Measurements from ENCODE around the gene INPP5D.

The INPP5D gene

GRCh38 chr2:233117351-233117750 is 57.2 kb downstream of the INPP5D start:
- in situ Hi-C loops (cut with MboI; ENCODE audit: low sequenced_read_pairs, unreplicated experiment): no loop called here
- no peak for DNase-seq (ENCODE audit: low spot score)

GRCh38 chr2:233117811-233118647 is 57.9 kb downstream of the INPP5D start:
- in situ Hi-C loops (cut with MboI; ENCODE audit: low sequenced_read_pairs, unreplicated experiment): no loop called here
- TF ChIP-seq CTCF (IDR thresholded peaks at IDR 0.05; ENCODE audit: borderline replicate concordance, control extremely low read depth, extremely low read depth, insufficient read depth, missing control alignments): no peak
- DNase-seq (ENCODE audit: low spot score): no peak

More at GRCh38 chr2:233117351-233117750, 57.2 kb downstream of the INPP5D start:
- TF ChIP-seq CTCF (IDR thresholded peaks at IDR 0.05; ENCODE audit: borderline replicate concordance, control extremely low read depth, extremely low read depth, insufficient read depth, missing control alignments): no peak

GRCh38 chr2:233118648-233119000 is 58.5 kb downstream of the INPP5D start:
- no peak for DNase-seq (ENCODE audit: low spot score)
- no peak for TF ChIP-seq CTCF (IDR thresholded peaks at IDR 0.05; ENCODE audit: borderline replicate concordance, control extremely low read depth, extremely low read depth, insufficient read depth, missing control alignments)
- in situ Hi-C loops (cut with MboI; ENCODE audit: low sequenced_read_pairs, unreplicated experiment): no loop called here

- TF ChIP-seq CTCF (IDR thresholded peaks at IDR 0.05; ENCODE audit: borderline replicate concordance, control extremely low read depth, extremely low read depth, insufficient read depth, missing control alignments): no peak
- in situ Hi-C loops (cut with MboI; ENCODE audit: low sequenced_read_pairs, unreplicated experiment): no loop called here
Measured at GRCh38 chr2:233119123-233119522, 59.0 kb downstream of the INPP5D start.

GRCh38 chr2:233119806-233120205 is 59.7 kb downstream of the INPP5D start:
- no peak for TF ChIP-seq CTCF (IDR thresholded peaks at IDR 0.05; ENCODE audit: borderline replicate concordance, control extremely low read depth, extremely low read depth, insufficient read depth, missing control alignments)
- no peak for DNase-seq (ENCODE audit: low spot score)
- in situ Hi-C loops (cut with MboI; ENCODE audit: low sequenced_read_pairs, unreplicated experiment): no loop called here

More at GRCh38 chr2:233119123-233119522, 59.0 kb downstream of the INPP5D start:
- no peak for DNase-seq (ENCODE audit: low spot score)

- TF ChIP-seq CTCF (IDR thresholded peaks at IDR 0.05; ENCODE audit: borderline replicate concordance, control extremely low read depth, extremely low read depth, insufficient read depth, missing control alignments): no peak
- no peak for DNase-seq (ENCODE audit: low spot score)
- in situ Hi-C loops (cut with MboI; ENCODE audit: low sequenced_read_pairs, unreplicated experiment): no loop called here
Measured at GRCh38 chr2:233120459-233120858, 60.3 kb downstream of the INPP5D start.

All from GM13976 (cell line).